ENCODE results near the gene GABRR3.

- TF ChIP-seq TAF1 (IDR thresholded peaks at IDR 0.05; ENCODE audit: borderline replicate concordance, low read depth, low read length) (no peak), CTCF (IDR thresholded peaks at IDR 0.05) (no peak), GABPA (IDR thresholded peaks at IDR 0.05; ENCODE audit: low read depth) (no peak), EP300 (IDR thresholded peaks at IDR 0.05; ENCODE audit: borderline replicate concordance in 1 of 2, low read depth in 1 of 2, low read length in 1 of 2) (no peak), MXI1 (IDR thresholded peaks at IDR 0.05; ENCODE audit: low read depth, low read length) (no peak), POLR2AphosphoS5 (IDR thresholded peaks at IDR 0.05; ENCODE audit: low read depth, low read length) (no peak)
- TF ChIP-seq, protein P1, sequence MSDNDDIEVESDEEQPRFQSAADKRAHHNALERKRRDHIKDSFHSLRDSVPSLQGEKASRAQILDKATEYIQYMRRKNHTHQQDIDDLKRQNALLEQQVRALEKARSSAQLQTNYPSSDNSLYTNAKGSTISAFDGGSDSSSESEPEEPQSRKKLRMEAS (IDR thresholded peaks at IDR 0.05; ENCODE audit: low read depth), result no peak
- TF ChIP-seq, protein P2, sequence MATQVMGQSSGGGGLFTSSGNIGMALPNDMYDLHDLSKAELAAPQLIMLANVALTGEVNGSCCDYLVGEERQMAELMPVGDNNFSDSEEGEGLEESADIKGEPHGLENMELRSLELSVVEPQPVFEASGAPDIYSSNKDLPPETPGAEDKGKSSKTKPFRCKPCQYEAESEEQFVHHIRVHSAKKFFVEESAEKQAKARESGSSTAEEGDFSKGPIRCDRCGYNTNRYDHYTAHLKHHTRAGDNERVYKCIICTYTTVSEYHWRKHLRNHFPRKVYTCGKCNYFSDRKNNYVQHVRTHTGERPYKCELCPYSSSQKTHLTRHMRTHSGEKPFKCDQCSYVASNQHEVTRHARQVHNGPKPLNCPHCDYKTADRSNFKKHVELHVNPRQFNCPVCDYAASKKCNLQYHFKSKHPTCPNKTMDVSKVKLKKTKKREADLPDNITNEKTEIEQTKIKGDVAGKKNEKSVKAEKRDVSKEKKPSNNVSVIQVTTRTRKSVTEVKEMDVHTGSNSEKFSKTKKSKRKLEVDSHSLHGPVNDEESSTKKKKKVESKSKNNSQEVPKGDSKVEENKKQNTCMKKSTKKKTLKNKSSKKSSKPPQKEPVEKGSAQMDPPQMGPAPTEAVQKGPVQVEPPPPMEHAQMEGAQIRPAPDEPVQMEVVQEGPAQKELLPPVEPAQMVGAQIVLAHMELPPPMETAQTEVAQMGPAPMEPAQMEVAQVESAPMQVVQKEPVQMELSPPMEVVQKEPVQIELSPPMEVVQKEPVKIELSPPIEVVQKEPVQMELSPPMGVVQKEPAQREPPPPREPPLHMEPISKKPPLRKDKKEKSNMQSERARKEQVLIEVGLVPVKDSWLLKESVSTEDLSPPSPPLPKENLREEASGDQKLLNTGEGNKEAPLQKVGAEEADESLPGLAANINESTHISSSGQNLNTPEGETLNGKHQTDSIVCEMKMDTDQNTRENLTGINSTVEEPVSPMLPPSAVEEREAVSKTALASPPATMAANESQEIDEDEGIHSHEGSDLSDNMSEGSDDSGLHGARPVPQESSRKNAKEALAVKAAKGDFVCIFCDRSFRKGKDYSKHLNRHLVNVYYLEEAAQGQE (IDR thresholded peaks at IDR 0.05; ENCODE audit: low read depth, low read length), result no peak
- TF ChIP-seq, protein P3, sequence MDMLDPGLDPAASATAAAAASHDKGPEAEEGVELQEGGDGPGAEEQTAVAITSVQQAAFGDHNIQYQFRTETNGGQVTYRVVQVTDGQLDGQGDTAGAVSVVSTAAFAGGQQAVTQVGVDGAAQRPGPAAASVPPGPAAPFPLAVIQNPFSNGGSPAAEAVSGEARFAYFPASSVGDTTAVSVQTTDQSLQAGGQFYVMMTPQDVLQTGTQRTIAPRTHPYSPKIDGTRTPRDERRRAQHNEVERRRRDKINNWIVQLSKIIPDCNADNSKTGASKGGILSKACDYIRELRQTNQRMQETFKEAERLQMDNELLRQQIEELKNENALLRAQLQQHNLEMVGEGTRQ (IDR thresholded peaks at IDR 0.05; ENCODE audit: borderline replicate concordance, low read depth, low read length), result no peak
- TF ChIP-seq, protein P4, sequence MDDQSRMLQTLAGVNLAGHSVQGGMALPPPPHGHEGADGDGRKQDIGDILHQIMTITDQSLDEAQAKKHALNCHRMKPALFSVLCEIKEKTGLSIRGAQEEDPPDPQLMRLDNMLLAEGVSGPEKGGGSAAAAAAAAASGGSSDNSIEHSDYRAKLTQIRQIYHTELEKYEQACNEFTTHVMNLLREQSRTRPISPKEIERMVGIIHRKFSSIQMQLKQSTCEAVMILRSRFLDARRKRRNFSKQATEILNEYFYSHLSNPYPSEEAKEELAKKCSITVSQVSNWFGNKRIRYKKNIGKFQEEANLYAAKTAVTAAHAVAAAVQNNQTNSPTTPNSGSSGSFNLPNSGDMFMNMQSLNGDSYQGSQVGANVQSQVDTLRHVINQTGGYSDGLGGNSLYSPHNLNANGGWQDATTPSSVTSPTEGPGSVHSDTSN (IDR thresholded peaks at IDR 0.05), result no peak
- TF ChIP-seq, protein P5, sequence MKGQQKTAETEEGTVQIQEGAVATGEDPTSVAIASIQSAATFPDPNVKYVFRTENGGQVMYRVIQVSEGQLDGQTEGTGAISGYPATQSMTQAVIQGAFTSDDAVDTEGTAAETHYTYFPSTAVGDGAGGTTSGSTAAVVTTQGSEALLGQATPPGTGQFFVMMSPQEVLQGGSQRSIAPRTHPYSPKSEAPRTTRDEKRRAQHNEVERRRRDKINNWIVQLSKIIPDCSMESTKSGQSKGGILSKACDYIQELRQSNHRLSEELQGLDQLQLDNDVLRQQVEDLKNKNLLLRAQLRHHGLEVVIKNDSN (IDR thresholded peaks at IDR 0.05; ENCODE audit: borderline replicate concordance, low read depth), result no peak
Measured at GRCh38 chr3:97942801-97943546, 92.1 kb downstream of the GABRR3 start.
